Measurements from ENCODE around the gene USP46.

- no peak for TF ChIP-seq POLR2A (IDR thresholded peaks at IDR 0.05)
- TF ChIP-seq EP300 (IDR thresholded peaks at IDR 0.05): no peak
- TF ChIP-seq CTCF (IDR thresholded peaks at IDR 0.05): no peak
Observed at GRCh38 chr4:52612341-52612740, 46.8 kb downstream of the USP46 start.
